Prostate gland (tissue), 1 donor: ENCODE measurements around the gene CSF1R.

ENCODE experiments used
- POLR2A ChIP-seq: fragments of 450-650 bp; IDR thresholded peaks from one replicate; pipeline ENCODE4 v1.6.1; 2016; ENCODE audit warnings: antibody characterized with exemption, mild to moderate bottlenecking
- POLR2AphosphoS5 ChIP-seq: sonication (generic); formaldehyde crosslinking; IDR thresholded peaks from one replicate; pipeline ENCODE4 v1.6.1; 2017; ENCODE audit warnings: antibody characterized with exemption

DNA sequence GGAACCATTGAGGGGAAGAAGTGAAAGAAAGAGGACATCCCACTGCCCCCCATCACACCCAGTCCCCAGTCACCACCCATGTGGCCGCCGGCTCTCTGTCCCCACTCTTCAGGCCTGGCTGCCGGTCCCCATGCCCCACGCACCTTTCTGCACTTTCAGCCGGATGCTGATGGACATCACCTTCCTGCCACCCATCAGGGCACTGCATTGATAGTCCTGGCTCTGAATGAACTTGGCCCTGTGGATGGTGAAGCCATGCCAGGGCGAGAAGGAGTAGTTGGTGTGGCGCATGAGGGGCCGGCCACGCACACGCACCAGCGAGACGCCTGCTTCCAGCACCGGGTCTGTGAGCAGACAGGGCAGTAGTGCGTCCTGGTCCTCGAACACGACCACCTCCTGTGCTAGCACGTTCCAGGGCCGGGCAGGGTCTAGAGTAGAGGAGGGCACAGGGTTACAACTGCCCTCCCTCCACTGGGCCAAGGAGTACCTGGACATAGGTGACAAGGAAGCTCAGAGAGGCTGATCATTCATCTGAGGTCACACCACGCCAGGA is 6.4 kb downstream of the CSF1R start:
- no peak for TF ChIP-seq POLR2A
- no peak for TF ChIP-seq POLR2AphosphoS5
